IMR-90 (cell line): ENCODE results near the gene MACROD1. TPM values are rescaled to one million over a fixed set of nuclear protein-coding genes. Genes with fewer than 3 reads are reported as not detected.

Source experiments
- ATAC-seq: fragments of 200-7000 bp; cut with Tn5 transposase; 2 replicates; pipeline ENCODE4 v1.9.1; 2020; ENCODE audit warnings: low read depth, mild to moderate bottlenecking, moderate library complexity
- BruUV-seq: library from RNA; stranded (reverse); fragments of 400-500 nt; replicated peaks from 2 replicates; lab custom pipeline; 2021; lab: Mats Ljungman, UMichigan
- CTCF ChIA-PET: fragments of 300-600 bp; formaldehyde crosslinking; extraction: SDS; loops from one replicate; lab custom pipeline; 2021; ENCODE audit warnings: antibody characterized with exemption; lab: Yijun Ruan, JAX
- POLR2A ChIA-PET: fragments of 300-600 bp; sonication (Branson Sonifier 250); formaldehyde crosslinking; loops from one replicate; lab custom pipeline; 2022; ENCODE audit warnings: antibody characterized with exemption; ENCODE audit not compliant: unreplicated experiment; lab: Charles Lee
- DNase-seq: peaks from one replicate; pipeline ENCODE4 v3.0.0; 2013
- H2AFZ ChIP-seq: replicated peaks from 2 replicates; pipeline ENCODE3; 2013; ENCODE audit warnings: low read length, mild to moderate bottlenecking; ENCODE audit not compliant: poor library complexity
- H2AK5ac ChIP-seq: 2 replicates; pipeline ENCODE4 v1.6.1; 2013; ENCODE audit warnings: low read depth, low read length, inconsistent platforms
- H2AK9ac ChIP-seq: replicated peaks from 2 replicates; pipeline ENCODE3; 2013; ENCODE audit warnings: mild to moderate bottlenecking, low read depth, low read length, moderate library complexity; ENCODE audit not compliant: poor library complexity
- H2BK120ac ChIP-seq: 2 replicates; pipeline ENCODE4 v1.6.1; 2013; ENCODE audit warnings: low read depth, low read length, inconsistent platforms
- H2BK15ac ChIP-seq: 3 replicates; pipeline ENCODE4 v1.6.1; 2013; ENCODE audit warnings: low read depth, low read length, inconsistent platforms
- H2BK20ac ChIP-seq: 2 replicates; pipeline ENCODE4 v1.6.1; 2013; ENCODE audit warnings: low read depth, mild to moderate bottlenecking, inconsistent platforms, low read length, moderate library complexity
- H2BK5ac ChIP-seq: 2 replicates; pipeline ENCODE4 v1.6.1; 2013; ENCODE audit warnings: mild to moderate bottlenecking, low read depth, low read length, inconsistent platforms; ENCODE audit not compliant: poor library complexity, severe bottlenecking
- H3K14ac ChIP-seq: replicated peaks from 2 replicates; pipeline ENCODE4 v1.6.1; 2013; ENCODE audit warnings: low read depth, low read length, inconsistent platforms
- H3K18ac ChIP-seq: 2 replicates; pipeline ENCODE4 v1.6.1; 2013; ENCODE audit warnings: low read depth, low read length, control low read depth
- H3K23ac ChIP-seq: 2 replicates; pipeline ENCODE4 v1.6.1; 2013; ENCODE audit warnings: low read depth, low read length, inconsistent platforms
- H3K27ac ChIP-seq: 2 replicates; pipeline ENCODE4 v1.5.1; 2013; ENCODE audit warnings: mild to moderate bottlenecking, control low read depth, low read length; ENCODE audit not compliant: insufficient read depth
- H3K27me3 ChIP-seq: 2 replicates; pipeline ENCODE4 v1.6.1; 2013; ENCODE audit warnings: low read length; ENCODE audit not compliant: control insufficient read depth, insufficient read depth
- H3K36me3 ChIP-seq: 2 replicates; pipeline ENCODE4 v1.6.1; 2013; ENCODE audit warnings: low read length, mixed read lengths; ENCODE audit not compliant: control insufficient read depth, insufficient read depth
- H3K4ac ChIP-seq: 2 replicates; pipeline ENCODE4 v1.6.1; 2013; ENCODE audit warnings: low read depth, low read length, inconsistent platforms
- H3K4me1 ChIP-seq: 2 replicates; pipeline ENCODE4 v1.6.1; 2013; ENCODE audit warnings: low read length, mixed read lengths; ENCODE audit not compliant: control insufficient read depth, insufficient read depth
- H3K4me2 ChIP-seq: 2 replicates; pipeline ENCODE4 v1.6.1; 2013; ENCODE audit warnings: low read depth, mild to moderate bottlenecking, control low read depth, low read length, moderate library complexity
- H3K4me3 ChIP-seq: 2 replicates; pipeline ENCODE4 v1.5.1; 2013; ENCODE audit warnings: low read depth, mild to moderate bottlenecking, control low read depth, low read length, moderate library complexity; ENCODE audit not compliant: insufficient read depth
- H3K56ac ChIP-seq: 2 replicates; pipeline ENCODE4 v1.6.1; 2013; ENCODE audit warnings: low read length, inconsistent platforms; ENCODE audit not compliant: insufficient read depth; ENCODE audit errors: extremely low read depth
- H3K79me1 ChIP-seq, 2 experiments: 2 replicates each; pipeline ENCODE4 v1.6.1; 2013; ENCODE audit warnings: low read length in 2 of 2, inconsistent platforms in 1 of 2, low read depth in 1 of 2
- H3K9ac ChIP-seq: 2 replicates; pipeline ENCODE4 v1.6.1; 2013; ENCODE audit warnings: low read depth, low read length, control low read depth
- H3K9me1 ChIP-seq: 2 replicates; pipeline ENCODE4 v1.6.1; 2013; ENCODE audit warnings: low read length, inconsistent platforms; ENCODE audit not compliant: insufficient read depth
- H3K9me3 ChIP-seq: 2 replicates; pipeline ENCODE4 v1.6.1; 2013; ENCODE audit warnings: low read length; ENCODE audit not compliant: control insufficient read depth, insufficient read depth
- H4K20me1 ChIP-seq: 2 replicates; pipeline ENCODE4 v1.6.1; 2013; ENCODE audit warnings: low read length, inconsistent platforms; ENCODE audit not compliant: insufficient read depth
- H4K5ac ChIP-seq: 2 replicates; pipeline ENCODE4 v1.6.1; 2013; ENCODE audit warnings: mild to moderate bottlenecking, low read depth, low read length, control low read depth
- H4K8ac ChIP-seq, 2 experiments: 2 replicates each; pipeline ENCODE4 v1.6.1; 2013; ENCODE audit warnings: low read depth in 2 of 2, low read length in 2 of 2, control low read depth in 1 of 2, inconsistent platforms in 1 of 2
- H4K91ac ChIP-seq: 2 replicates; pipeline ENCODE4 v1.6.1; 2013; ENCODE audit warnings: low read depth, low read length, inconsistent platforms; ENCODE audit not compliant: insufficient read depth
- BHLHE40 ChIP-seq: fragments of 150-350 bp; IDR thresholded peaks from 2 replicates; pipeline ENCODE4 v1.6.1; 2016; ENCODE audit warnings: mild to moderate bottlenecking, low read depth, low read length
- CEBPB ChIP-seq: IDR thresholded peaks from 2 replicates; pipeline ENCODE4 v1.6.1; 2012; ENCODE audit warnings: low read depth, low read length, improper control_type of control experiment
- FOS ChIP-seq: fragments of 150-350 bp; IDR thresholded peaks from 2 replicates; pipeline ENCODE4 v1.6.1; 2016; ENCODE audit warnings: low read depth, low read length
- MAFK ChIP-seq: IDR thresholded peaks from 2 replicates; pipeline ENCODE4 v1.6.1; 2012; ENCODE audit warnings: low read depth, low read length, improper control_type of control experiment
- MAZ ChIP-seq: IDR thresholded peaks from 2 replicates; pipeline ENCODE4 v1.6.1; 2012; ENCODE audit warnings: low read depth, mild to moderate bottlenecking, low read length, improper control_type of control experiment, moderate library complexity, borderline replicate concordance
- NFE2L2 ChIP-seq: fragments of 150-350 bp; IDR thresholded peaks from 2 replicates; pipeline ENCODE4 v1.6.1; 2016; ENCODE audit warnings: low read depth, mild to moderate bottlenecking, low read length
- RAD21 ChIP-seq: IDR thresholded peaks from 2 replicates; pipeline ENCODE4 v1.6.1; 2012; ENCODE audit warnings: low read length, improper control_type of control experiment
- RFX5 ChIP-seq: IDR thresholded peaks from 2 replicates; pipeline ENCODE4 v1.8.0; 2012; ENCODE audit warnings: low read depth, mild to moderate bottlenecking, low read length, moderate library complexity
- SMC3 ChIP-seq: fragments of 150-350 bp; IDR thresholded peaks from 2 replicates; pipeline ENCODE4 v1.6.1; 2016; ENCODE audit warnings: low read depth, mild to moderate bottlenecking, antibody characterized with exemption, low read length, moderate library complexity
- WGBS, 2 experiments: methylation state at CpG; one replicate each; pipeline versions ENCODE4 v1.1.5 to v1.1.7; 2013; ENCODE audit warnings: missing lambda C conversion rate in 2 of 2; ENCODE audit not compliant: insufficient read length in 1 of 2; ENCODE audit errors: extremely low coverage in 2 of 2; 5-methylcytosine and 5-hydroxymethylcytosine counted together
- dilution Hi-C: fragments of 300-500 bp; cut with HindIII; formaldehyde crosslinking; loops from one replicate; pipeline ENCODE4 v1.14.3; 2018; ENCODE audit warnings: low sequenced_read_pairs; ENCODE audit not compliant: unreplicated experiment
- in situ Hi-C: fragments of 300-500 bp; cut with MboI; formaldehyde crosslinking; loops from 3 replicates; pipeline ENCODE4 v1.14.3; 2019; ENCODE audit warnings: low sequenced_read_pairs, inconsistent platforms, mixed read lengths
- intact Hi-C: fragments of 100-400 bp; cut with micrococcal nuclease; formaldehyde crosslinking; loops from 2 replicates; pipeline ENCODE4 v1.10.0; 2022
- polyA plus RNA-seq, 3 experiments: library from polyadenylated mRNA; depleted of rRNA; stranded (reverse); fragments of >200 nt; gene quantifications; 2 replicates each; pipeline ENCODE4 v1.2.3, GENCODE V29; 2012; ENCODE audit warnings: low replicate concordance in 1 of 3
- total RNA-seq: library from RNA; depleted of rRNA; stranded (reverse); fragments of >200 nt; gene quantifications from 2 replicates; pipeline ENCODE4 v1.2.3, GENCODE V29; 2012
- TF ChIP-seq, protein P1 (sequence below): conservative IDR thresholded peaks from 2 replicates; pipeline ENCODE4 v1.5.1; 2012; ENCODE audit warnings: mild to moderate bottlenecking, low read depth, low read length, improper control_type of control experiment
- TF ChIP-seq, protein P2 (sequence below): fragments of 150-350 bp; IDR thresholded peaks from 2 replicates; pipeline ENCODE4 v1.6.1; 2016; ENCODE audit warnings: low read depth, mild to moderate bottlenecking, low read length, moderate library complexity, borderline replicate concordance

MACROD1 gene
- total and polyA plus RNA-seq, 2 of the 4 experiments (the other 2 are of a cell fraction): 2.5 to 9.3 TPM

DNA sequence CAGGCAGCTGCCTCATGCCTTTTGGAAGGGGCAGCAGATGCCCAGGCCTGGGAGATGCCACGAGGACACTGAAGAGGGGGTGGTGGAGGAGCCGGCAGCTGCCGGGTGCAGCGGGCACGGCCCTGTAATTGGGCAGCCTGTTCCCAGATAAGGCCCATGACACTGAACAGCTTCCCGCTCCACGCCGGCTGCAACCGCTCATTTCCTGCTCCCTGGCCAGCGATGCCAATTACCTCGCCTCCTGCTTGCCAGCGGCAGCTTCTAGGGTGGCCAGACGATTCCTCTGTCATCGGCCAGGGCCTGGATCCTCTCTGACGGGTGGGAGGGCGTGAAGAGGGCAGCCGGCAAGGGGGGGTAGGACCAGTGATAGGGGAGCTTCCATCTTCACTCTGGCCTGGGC is 107.4 kb downstream of the MACROD1 start:
- ATAC-seq (no peak), DNase-seq (no peak)
- Histone ChIP-seq H4K91ac (no peak overlapping the region), H2AK5ac (no peak overlapping the region), H2AFZ (no peak overlapping the region), H2BK15ac (no peak overlapping the region), H3K4me2 (no peak overlapping the region), H2BK120ac (no peak overlapping the region), H3K9me1 (peaks cover 3% of the 10 kb centered on the region; the same call in 1 of the 2 replicates), H3K14ac (no peak overlapping the region), H2BK5ac (no peak overlapping the region), H4K20me1 (peaks cover 3% of the 10 kb centered on the region; the same call in 1 of the 2 replicates), H3K27me3 (peaks cover 4% of the 10 kb centered on the region; the same call in 1 of the 2 replicates), H2BK20ac (no peak overlapping the region), H3K27ac (no peak overlapping the region), H3K9me3 (no peaks in the 10 kb centered on the region), H2AK9ac (no peak overlapping the region), H3K36me3 (no peaks in the 10 kb centered on the region), H4K8ac (no peak overlapping the region), H3K56ac (no peak overlapping the region), H3K18ac (no peak overlapping the region), H3K4me3 (no peak overlapping the region), H3K4ac (no peak overlapping the region), H4K5ac (no peak overlapping the region), H3K4me1 (peaks cover 5% of the 10 kb centered on the region; the same call in 1 of the 2 replicates), H3K23ac (no peak overlapping the region), H3K79me1 (no peaks in the 10 kb centered on the region), H3K9ac (no peak overlapping the region)
- 84% methylated on average over 11 of the region's 17 CpGs; no CpG with 5 or more reads in 1 of the 2 experiments for WGBS, 2 experiments
- CTCF ChIA-PET: no interaction called here
- POLR2A ChIA-PET: no interaction called here
- in situ Hi-C loops (no loop called here), dilution Hi-C loops (no loop called here), intact Hi-C loops (no loop called here)
- TF ChIP-seq SMC3 (no peak), MAZ (no peak), CEBPB (no peak), RFX5 (no peak), MAFK (no peak), FOS (no peak), NFE2L2 (no peak), RAD21 (no peak), BHLHE40 (no peak)
- TF ChIP-seq, protein P1, sequence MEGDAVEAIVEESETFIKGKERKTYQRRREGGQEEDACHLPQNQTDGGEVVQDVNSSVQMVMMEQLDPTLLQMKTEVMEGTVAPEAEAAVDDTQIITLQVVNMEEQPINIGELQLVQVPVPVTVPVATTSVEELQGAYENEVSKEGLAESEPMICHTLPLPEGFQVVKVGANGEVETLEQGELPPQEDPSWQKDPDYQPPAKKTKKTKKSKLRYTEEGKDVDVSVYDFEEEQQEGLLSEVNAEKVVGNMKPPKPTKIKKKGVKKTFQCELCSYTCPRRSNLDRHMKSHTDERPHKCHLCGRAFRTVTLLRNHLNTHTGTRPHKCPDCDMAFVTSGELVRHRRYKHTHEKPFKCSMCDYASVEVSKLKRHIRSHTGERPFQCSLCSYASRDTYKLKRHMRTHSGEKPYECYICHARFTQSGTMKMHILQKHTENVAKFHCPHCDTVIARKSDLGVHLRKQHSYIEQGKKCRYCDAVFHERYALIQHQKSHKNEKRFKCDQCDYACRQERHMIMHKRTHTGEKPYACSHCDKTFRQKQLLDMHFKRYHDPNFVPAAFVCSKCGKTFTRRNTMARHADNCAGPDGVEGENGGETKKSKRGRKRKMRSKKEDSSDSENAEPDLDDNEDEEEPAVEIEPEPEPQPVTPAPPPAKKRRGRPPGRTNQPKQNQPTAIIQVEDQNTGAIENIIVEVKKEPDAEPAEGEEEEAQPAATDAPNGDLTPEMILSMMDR: no peak
- TF ChIP-seq, protein P2, sequence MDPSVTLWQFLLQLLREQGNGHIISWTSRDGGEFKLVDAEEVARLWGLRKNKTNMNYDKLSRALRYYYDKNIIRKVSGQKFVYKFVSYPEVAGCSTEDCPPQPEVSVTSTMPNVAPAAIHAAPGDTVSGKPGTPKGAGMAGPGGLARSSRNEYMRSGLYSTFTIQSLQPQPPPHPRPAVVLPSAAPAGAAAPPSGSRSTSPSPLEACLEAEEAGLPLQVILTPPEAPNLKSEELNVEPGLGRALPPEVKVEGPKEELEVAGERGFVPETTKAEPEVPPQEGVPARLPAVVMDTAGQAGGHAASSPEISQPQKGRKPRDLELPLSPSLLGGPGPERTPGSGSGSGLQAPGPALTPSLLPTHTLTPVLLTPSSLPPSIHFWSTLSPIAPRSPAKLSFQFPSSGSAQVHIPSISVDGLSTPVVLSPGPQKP: no peak
- BruUV-seq: no TSS peak
